ENCODE results near the gene RBP7.
"Not testable (repeated sequence)": the region's sequence is repeated elsewhere in the genome, so short reads cannot be mapped to it uniquely, and the experiment has no call there.

DNA sequence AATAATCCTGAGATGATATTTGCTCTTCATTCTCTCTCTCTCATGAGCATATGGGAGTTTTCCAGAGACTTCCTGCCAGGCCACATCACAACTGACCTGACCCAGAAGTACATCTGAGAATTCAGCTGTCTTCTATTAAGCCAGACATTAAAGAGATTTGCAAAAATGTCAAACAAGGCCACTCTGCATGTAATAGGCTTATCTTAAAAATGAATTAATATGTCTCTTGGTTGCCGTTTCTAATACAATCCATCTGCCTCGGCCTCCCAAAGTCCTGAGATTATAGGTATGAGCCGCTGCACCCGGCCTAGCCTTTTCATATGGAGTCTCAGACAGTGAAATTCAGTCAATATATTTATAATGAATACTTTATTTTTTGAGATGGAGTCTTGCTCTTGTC is 25.0 kb downstream of the RBP7 start:
- TF ChIP-seq, protein P1, sequence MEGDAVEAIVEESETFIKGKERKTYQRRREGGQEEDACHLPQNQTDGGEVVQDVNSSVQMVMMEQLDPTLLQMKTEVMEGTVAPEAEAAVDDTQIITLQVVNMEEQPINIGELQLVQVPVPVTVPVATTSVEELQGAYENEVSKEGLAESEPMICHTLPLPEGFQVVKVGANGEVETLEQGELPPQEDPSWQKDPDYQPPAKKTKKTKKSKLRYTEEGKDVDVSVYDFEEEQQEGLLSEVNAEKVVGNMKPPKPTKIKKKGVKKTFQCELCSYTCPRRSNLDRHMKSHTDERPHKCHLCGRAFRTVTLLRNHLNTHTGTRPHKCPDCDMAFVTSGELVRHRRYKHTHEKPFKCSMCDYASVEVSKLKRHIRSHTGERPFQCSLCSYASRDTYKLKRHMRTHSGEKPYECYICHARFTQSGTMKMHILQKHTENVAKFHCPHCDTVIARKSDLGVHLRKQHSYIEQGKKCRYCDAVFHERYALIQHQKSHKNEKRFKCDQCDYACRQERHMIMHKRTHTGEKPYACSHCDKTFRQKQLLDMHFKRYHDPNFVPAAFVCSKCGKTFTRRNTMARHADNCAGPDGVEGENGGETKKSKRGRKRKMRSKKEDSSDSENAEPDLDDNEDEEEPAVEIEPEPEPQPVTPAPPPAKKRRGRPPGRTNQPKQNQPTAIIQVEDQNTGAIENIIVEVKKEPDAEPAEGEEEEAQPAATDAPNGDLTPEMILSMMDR (IDR thresholded peaks at IDR 0.05 in 2 of 3, conservative IDR thresholded peaks at IDR 0.05 in 1 of 3; ENCODE audit: control insufficient read depth in 2 of 3, extremely low read depth in 1 of 3, insufficient read depth in 1 of 3, low read depth in 3 of 3, low read length in 3 of 3), result not testable (repeated sequence)
- TF ChIP-seq, protein P2, sequence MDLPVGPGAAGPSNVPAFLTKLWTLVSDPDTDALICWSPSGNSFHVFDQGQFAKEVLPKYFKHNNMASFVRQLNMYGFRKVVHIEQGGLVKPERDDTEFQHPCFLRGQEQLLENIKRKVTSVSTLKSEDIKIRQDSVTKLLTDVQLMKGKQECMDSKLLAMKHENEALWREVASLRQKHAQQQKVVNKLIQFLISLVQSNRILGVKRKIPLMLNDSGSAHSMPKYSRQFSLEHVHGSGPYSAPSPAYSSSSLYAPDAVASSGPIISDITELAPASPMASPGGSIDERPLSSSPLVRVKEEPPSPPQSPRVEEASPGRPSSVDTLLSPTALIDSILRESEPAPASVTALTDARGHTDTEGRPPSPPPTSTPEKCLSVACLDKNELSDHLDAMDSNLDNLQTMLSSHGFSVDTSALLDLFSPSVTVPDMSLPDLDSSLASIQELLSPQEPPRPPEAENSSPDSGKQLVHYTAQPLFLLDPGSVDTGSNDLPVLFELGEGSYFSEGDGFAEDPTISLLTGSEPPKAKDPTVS (IDR thresholded peaks at IDR 0.05; ENCODE audit: low read depth, low read length), result not testable (repeated sequence)
- not testable (repeated sequence) for TF ChIP-seq ATF7 (IDR thresholded peaks at IDR 0.05; ENCODE audit: low read depth); CEBPB (IDR thresholded peaks at IDR 0.05; ENCODE audit: borderline replicate concordance in 1 of 2, low read depth in 2 of 2, low read length in 2 of 2); EZH2 (IDR thresholded peaks at IDR 0.05; ENCODE audit: borderline replicate concordance, control insufficient read depth, low read depth, low read length); KDM1A (IDR thresholded peaks at IDR 0.05; ENCODE audit: borderline replicate concordance); MEF2B (IDR thresholded peaks at IDR 0.05; ENCODE audit: partially characterized antibody, poor library complexity, severe bottlenecking); SUZ12 (IDR thresholded peaks at IDR 0.05; ENCODE audit: unreplicated experiment); ZNF622 (IDR thresholded peaks at IDR 0.05); TCF12 (IDR thresholded peaks at IDR 0.05; ENCODE audit: low read depth, low read length); FOXK2 (IDR thresholded peaks at IDR 0.05)
- TF ChIP-seq, protein P3, sequence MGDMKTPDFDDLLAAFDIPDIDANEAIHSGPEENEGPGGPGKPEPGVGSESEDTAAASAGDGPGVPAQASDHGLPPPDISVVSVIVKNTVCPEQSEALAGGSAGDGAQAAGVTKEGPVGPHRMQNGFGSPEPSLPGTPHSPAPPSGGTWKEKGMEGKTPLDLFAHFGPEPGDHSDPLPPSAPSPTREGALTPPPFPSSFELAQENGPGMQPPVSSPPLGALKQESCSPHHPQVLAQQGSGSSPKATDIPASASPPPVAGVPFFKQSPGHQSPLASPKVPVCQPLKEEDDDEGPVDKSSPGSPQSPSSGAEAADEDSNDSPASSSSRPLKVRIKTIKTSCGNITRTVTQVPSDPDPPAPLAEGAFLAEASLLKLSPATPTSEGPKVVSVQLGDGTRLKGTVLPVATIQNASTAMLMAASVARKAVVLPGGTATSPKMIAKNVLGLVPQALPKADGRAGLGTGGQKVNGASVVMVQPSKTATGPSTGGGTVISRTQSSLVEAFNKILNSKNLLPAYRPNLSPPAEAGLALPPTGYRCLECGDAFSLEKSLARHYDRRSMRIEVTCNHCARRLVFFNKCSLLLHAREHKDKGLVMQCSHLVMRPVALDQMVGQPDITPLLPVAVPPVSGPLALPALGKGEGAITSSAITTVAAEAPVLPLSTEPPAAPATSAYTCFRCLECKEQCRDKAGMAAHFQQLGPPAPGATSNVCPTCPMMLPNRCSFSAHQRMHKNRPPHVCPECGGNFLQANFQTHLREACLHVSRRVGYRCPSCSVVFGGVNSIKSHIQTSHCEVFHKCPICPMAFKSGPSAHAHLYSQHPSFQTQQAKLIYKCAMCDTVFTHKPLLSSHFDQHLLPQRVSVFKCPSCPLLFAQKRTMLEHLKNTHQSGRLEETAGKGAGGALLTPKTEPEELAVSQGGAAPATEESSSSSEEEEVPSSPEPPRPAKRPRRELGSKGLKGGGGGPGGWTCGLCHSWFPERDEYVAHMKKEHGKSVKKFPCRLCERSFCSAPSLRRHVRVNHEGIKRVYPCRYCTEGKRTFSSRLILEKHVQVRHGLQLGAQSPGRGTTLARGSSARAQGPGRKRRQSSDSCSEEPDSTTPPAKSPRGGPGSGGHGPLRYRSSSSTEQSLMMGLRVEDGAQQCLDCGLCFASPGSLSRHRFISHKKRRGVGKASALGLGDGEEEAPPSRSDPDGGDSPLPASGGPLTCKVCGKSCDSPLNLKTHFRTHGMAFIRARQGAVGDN (IDR thresholded peaks at IDR 0.05), result not testable (repeated sequence)
- TF ChIP-seq, protein P4, sequence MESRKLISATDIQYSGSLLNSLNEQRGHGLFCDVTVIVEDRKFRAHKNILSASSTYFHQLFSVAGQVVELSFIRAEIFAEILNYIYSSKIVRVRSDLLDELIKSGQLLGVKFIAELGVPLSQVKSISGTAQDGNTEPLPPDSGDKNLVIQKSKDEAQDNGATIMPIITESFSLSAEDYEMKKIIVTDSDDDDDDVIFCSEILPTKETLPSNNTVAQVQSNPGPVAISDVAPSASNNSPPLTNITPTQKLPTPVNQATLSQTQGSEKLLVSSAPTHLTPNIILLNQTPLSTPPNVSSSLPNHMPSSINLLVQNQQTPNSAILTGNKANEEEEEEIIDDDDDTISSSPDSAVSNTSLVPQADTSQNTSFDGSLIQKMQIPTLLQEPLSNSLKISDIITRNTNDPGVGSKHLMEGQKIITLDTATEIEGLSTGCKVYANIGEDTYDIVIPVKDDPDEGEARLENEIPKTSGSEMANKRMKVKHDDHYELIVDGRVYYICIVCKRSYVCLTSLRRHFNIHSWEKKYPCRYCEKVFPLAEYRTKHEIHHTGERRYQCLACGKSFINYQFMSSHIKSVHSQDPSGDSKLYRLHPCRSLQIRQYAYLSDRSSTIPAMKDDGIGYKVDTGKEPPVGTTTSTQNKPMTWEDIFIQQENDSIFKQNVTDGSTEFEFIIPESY (IDR thresholded peaks at IDR 0.05), result not testable (repeated sequence)
